Esophagus squamous epithelium (tissue), 4 donors: ENCODE measurements around the gene RPTOR.

Experiments used
- CTCF ChIP-seq, 6 experiments: fragments of 450-650 bp in 4 of 6; fragments of 200-600 bp in 2 of 6; sonication (generic) in 2 of 6; IDR thresholded peaks; one replicate each; pipeline ENCODE4 v1.5.1; 2016 to 2019; ENCODE audit warnings: antibody characterized with exemption in 6 of 6, mild to moderate bottlenecking in 4 of 6, moderate library complexity in 4 of 6
- POLR2A ChIP-seq, 4 donors: fragments of 450-650 bp; IDR thresholded peaks; one replicate each; pipeline ENCODE4 v1.6.1; 2017; ENCODE audit warnings: antibody characterized with exemption in 4 of 4, mild to moderate bottlenecking in 4 of 4, moderate library complexity in 3 of 4

GRCh38 chr17:80616705-80617104 lies 72.1 kb downstream of the RPTOR start:
- TF ChIP-seq CTCF (IDR thresholded peaks at IDR 0.05) = no peak
- no peak for TF ChIP-seq POLR2A (IDR thresholded peaks at IDR 0.05)
